ENCODE measurements around the gene STAC2.

STAC2 gene

DNA sequence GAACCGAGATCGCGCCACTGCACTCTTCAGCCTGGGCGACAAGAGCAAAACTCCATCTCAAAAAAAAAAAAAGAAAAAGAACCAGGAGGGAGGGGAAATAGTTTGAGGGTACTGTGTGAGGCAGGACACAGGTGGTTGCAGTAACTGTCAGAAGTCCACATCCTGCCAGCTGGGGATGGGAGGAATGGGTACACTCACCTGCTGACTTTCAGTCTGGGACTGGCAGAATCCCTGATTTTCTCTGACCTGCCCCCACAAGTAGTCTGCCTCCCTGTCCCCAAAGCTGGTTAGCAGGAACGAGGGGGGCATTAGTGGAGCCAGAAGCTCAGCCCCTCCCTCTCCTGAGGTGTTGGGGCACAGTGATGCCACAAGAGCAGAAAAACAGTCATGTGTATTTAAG, 52.7 kb downstream of the STAC2 start:
- Histone ChIP-seq H3K9me3 (ENCODE audit: control insufficient read depth, insufficient read depth, low read length) (no peaks in the 10 kb centered on the region), H3K4me2 (ENCODE audit: low read length) (peak overlapping the region; percentile 5; the same call in 1 of the 2 replicates), H3F3A (ENCODE audit: control insufficient read depth, insufficient read depth) (peaks cover 2% of the 10 kb centered on the region), H3K79me2 (ENCODE audit: control insufficient read depth, low read length) (no peaks in the 10 kb centered on the region), H4K20me1 (ENCODE audit: control insufficient read depth, insufficient read depth, low read depth, low read length) (peaks cover 4% of the 10 kb centered on the region; the same call in 1 of the 2 replicates), H3K36me3 (ENCODE audit: control insufficient read depth, low read length) (peaks cover 34% of the 10 kb centered on the region), H3K9me2 (replicated peaks; ENCODE audit: control insufficient read depth, low read length) (no peaks in the 10 kb centered on the region), H3K4me1 (ENCODE audit: control insufficient read depth, low read length) (peaks cover 19% of the 10 kb centered on the region), H3K4me3 (ENCODE audit: low read length) (no peak overlapping the region), H3K27me3 (ENCODE audit: control insufficient read depth, low read length) (no peaks in the 10 kb centered on the region), H3K27ac (ENCODE audit: low read depth, low read length) (no peak overlapping the region)
- no peak for TF ChIP-seq EZH2phosphoT487 (IDR thresholded peaks at IDR 0.05; ENCODE audit: borderline replicate concordance, low read length)
- TF ChIP-seq, protein P1, sequence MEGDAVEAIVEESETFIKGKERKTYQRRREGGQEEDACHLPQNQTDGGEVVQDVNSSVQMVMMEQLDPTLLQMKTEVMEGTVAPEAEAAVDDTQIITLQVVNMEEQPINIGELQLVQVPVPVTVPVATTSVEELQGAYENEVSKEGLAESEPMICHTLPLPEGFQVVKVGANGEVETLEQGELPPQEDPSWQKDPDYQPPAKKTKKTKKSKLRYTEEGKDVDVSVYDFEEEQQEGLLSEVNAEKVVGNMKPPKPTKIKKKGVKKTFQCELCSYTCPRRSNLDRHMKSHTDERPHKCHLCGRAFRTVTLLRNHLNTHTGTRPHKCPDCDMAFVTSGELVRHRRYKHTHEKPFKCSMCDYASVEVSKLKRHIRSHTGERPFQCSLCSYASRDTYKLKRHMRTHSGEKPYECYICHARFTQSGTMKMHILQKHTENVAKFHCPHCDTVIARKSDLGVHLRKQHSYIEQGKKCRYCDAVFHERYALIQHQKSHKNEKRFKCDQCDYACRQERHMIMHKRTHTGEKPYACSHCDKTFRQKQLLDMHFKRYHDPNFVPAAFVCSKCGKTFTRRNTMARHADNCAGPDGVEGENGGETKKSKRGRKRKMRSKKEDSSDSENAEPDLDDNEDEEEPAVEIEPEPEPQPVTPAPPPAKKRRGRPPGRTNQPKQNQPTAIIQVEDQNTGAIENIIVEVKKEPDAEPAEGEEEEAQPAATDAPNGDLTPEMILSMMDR (IDR thresholded peaks at IDR 0.05; ENCODE audit: low read depth, low read length, poor library complexity, severe bottlenecking): no peak

DNA sequence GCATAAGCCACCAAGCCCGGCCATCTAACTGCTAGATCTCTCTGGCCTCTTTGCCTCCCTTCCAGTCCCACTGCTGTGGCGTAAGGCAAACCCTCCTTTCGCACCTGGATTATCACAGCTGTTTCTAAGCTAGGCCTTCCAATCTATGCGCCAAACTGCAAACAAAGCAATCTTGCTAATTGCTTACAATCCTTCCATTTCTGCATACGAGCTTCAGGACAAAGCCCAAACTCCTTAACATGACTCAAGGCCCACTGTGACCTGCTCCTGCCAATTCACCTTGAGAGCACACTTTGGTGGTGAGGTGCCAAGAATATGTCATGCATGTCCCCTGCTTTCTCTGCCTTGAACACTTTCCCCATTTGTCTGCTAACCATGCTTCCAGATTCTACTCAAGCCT, 53.8 kb downstream of the STAC2 start:
- Histone ChIP-seq H3K4me2 (ENCODE audit: low read length) (no peak overlapping the region), H3K27ac (ENCODE audit: low read depth, low read length) (no peak overlapping the region), H4K20me1 (ENCODE audit: control insufficient read depth, insufficient read depth, low read depth, low read length) (peaks cover 4% of the 10 kb centered on the region; the same call in 1 of the 2 replicates), H3K27me3 (ENCODE audit: control insufficient read depth, low read length) (peaks cover 4% of the 10 kb centered on the region; the same call in 1 of the 2 replicates), H3K36me3 (ENCODE audit: control insufficient read depth, low read length) (peaks cover 23% of the 10 kb centered on the region), H3K4me1 (ENCODE audit: control insufficient read depth, low read length) (peaks cover 24% of the 10 kb centered on the region), H3K4me3 (ENCODE audit: low read length) (no peak overlapping the region), H3K9me2 (replicated peaks; ENCODE audit: control insufficient read depth, low read length) (no peaks in the 10 kb centered on the region), H3K9me3 (ENCODE audit: control insufficient read depth, insufficient read depth, low read length) (no peaks in the 10 kb centered on the region), H3K79me2 (ENCODE audit: control insufficient read depth, low read length) (no peaks in the 10 kb centered on the region), H3F3A (ENCODE audit: control insufficient read depth, insufficient read depth) (peaks cover 2% of the 10 kb centered on the region)
- TF ChIP-seq, protein P1 (IDR thresholded peaks at IDR 0.05; ENCODE audit: low read depth, low read length, poor library complexity, severe bottlenecking): no peak
- no peak for TF ChIP-seq EZH2phosphoT487 (IDR thresholded peaks at IDR 0.05; ENCODE audit: borderline replicate concordance, low read length)

DNA sequence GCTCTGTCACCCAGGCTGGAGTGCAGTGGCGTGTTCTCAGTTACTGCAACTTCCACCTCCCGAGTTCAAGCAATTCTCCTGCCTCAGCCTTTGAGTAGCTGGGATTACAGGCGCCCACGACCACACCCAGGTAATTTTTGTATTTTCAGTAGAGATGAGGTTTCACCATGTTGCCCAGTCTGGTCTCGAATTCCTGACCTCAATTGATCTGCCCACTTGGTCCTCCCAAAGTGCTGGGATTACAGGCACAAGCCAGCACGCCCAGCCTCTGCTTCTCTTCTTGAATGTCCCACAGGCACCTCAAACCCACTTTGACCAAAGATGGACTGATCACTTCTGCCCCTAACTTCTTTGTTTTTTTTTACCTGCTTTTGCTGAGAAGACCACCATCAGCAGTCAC, 55.2 kb downstream of the STAC2 start:
- Histone ChIP-seq H3K9me3 (ENCODE audit: control insufficient read depth, insufficient read depth, low read length) (no peaks in the 10 kb centered on the region), H3K9me2 (replicated peaks; ENCODE audit: control insufficient read depth, low read length) (no peaks in the 10 kb centered on the region), H3K36me3 (ENCODE audit: control insufficient read depth, low read length) (peaks cover 10% of the 10 kb centered on the region), H3K4me1 (ENCODE audit: control insufficient read depth, low read length) (peaks cover 24% of the 10 kb centered on the region), H3K79me2 (ENCODE audit: control insufficient read depth, low read length) (no peaks in the 10 kb centered on the region), H4K20me1 (ENCODE audit: control insufficient read depth, insufficient read depth, low read depth, low read length) (peaks cover 4% of the 10 kb centered on the region; the same call in 1 of the 2 replicates), H3F3A (ENCODE audit: control insufficient read depth, insufficient read depth) (peaks cover 2% of the 10 kb centered on the region; the same call in 1 of the 2 replicates), H3K4me3 (ENCODE audit: low read length) (no peak overlapping the region), H3K4me2 (ENCODE audit: low read length) (no peak overlapping the region), H3K27ac (ENCODE audit: low read depth, low read length) (no peak overlapping the region), H3K27me3 (ENCODE audit: control insufficient read depth, low read length) (peaks cover 6% of the 10 kb centered on the region; the same call in 1 of the 2 replicates)
- TF ChIP-seq, protein P1 (IDR thresholded peaks at IDR 0.05; ENCODE audit: low read depth, low read length, poor library complexity, severe bottlenecking): no peak
- no peak for TF ChIP-seq EZH2phosphoT487 (IDR thresholded peaks at IDR 0.05; ENCODE audit: borderline replicate concordance, low read length)

Data from DOHH2 (cell line).